ENCODE measurements around the gene MYH11. TPM values are rescaled to one million over a fixed set of nuclear protein-coding genes. Genes with fewer than 3 reads are reported as not detected.
A peak's percentile ranks its signal among the peaks of the same experiment; 100 is the strongest.

MYH11 gene
- total RNA-seq, 4 donors from 2014 or later = 121 to 1,349 (median 217) TPM

DNA sequence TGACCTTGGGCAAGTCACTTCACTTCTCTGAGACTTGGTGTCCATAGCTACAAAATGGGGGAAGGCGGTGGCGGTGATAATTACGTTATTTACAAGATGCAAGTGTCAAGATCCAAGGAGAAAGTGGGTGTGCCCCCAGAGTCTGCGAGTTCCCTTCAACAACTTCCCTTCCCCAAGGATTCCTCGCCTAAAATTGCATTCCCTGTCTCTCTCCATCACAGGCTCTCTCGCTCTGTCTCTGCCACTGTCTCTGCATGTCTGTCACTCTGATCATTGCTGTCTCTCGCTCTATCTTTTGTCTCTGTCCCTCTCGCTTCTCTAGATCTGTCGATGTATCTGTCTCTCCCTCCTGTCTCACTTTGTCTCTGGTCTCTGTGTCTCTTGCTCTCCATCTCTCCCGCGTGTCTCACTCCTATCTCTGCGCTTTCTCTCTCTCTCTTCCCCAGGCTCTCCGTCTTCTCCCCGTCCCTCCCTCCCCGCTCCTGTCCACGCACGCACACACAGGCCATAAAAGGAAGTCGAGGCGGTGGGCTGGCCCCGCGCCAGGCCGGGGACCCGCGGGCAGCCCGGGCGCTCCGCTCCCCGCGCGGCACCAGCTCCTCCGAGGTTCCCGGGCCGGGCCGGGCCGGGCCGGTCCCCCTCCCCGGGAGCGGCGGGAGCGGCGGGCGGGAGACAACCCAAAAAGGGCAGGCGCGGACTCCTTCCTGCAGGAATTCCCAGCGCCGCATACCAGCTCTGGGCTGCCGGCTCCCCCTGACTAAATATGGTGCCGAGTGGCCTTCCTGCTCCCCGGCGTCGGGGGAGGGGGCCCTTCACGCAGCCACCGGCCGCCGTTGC, 1.1 kb upstream of the MYH11 start:
- Histone ChIP-seq H3K27me3 (peaks cover 0 to 50% (median 5%) of the 10 kb centered on the region in 4 donors), H3K4me3 (peak overlapping the region; percentile 19 to 66 (median 38)), H3K9me3 (no peaks in the 10 kb centered on the region), H3K36me3 (no peaks in the 10 kb centered on the region), H3K4me1 (peaks cover 12 to 22% (median 16%) of the 10 kb centered on the region in 3 donors), H3K27ac (peak overlapping the region; percentile 66 to 88 (median 82))
- TF ChIP-seq POLR2A (IDR thresholded peaks at IDR 0.05) = peak in 1 of 4 donors; percentile 25
- TF ChIP-seq, protein P1, sequence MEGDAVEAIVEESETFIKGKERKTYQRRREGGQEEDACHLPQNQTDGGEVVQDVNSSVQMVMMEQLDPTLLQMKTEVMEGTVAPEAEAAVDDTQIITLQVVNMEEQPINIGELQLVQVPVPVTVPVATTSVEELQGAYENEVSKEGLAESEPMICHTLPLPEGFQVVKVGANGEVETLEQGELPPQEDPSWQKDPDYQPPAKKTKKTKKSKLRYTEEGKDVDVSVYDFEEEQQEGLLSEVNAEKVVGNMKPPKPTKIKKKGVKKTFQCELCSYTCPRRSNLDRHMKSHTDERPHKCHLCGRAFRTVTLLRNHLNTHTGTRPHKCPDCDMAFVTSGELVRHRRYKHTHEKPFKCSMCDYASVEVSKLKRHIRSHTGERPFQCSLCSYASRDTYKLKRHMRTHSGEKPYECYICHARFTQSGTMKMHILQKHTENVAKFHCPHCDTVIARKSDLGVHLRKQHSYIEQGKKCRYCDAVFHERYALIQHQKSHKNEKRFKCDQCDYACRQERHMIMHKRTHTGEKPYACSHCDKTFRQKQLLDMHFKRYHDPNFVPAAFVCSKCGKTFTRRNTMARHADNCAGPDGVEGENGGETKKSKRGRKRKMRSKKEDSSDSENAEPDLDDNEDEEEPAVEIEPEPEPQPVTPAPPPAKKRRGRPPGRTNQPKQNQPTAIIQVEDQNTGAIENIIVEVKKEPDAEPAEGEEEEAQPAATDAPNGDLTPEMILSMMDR (IDR thresholded peaks at IDR 0.05) = no peak
- intact Hi-C loops (cut with DNase I) = no loop called here
- WGBS, 2 donors = 1 to 2% methylated on average over 12 to 15 of the region's 55 CpGs
- no peak for DNase-seq

DNA sequence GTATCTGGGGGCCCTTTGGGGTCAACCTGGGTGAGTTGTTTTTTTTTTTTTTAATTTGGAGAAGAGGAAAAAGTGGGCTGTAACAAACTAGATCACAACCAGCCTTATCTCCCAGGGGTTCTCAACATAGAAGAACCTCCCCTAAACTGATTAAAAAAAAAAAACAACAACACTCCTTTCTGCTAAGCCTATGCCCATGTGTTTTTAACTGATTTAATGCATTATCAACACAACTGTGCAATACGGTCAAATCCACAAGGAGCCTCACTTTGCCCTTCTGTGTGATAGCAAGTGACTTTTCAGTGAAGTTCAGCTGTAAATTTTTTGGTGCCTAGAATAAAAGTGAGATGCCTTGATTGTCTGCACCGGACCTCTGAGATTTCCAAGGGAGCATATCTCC, 646 bp downstream of the MYH11 start:
- intact Hi-C loops (cut with DNase I) = no loop called here
- Histone ChIP-seq H3K4me1 (peaks cover 12 to 22% (median 16%) of the 10 kb centered on the region in 3 donors), H3K4me3 (peak overlapping the region; percentile 6 to 66 (median 38)), H3K27me3 (peaks cover 0 to 50% (median 5%) of the 10 kb centered on the region in 4 donors), H3K27ac (peak overlapping the region; percentile 28 to 88 (median 76)), H3K36me3 (no peaks in the 10 kb centered on the region), H3K9me3 (no peaks in the 10 kb centered on the region)
- DNase-seq = no peak
- WGBS, 2 donors = 44 to 53% methylated on average over 2 of the region's 2 CpGs
- TF ChIP-seq, protein P1 (IDR thresholded peaks at IDR 0.05) = no peak
- no peak for TF ChIP-seq POLR2A (IDR thresholded peaks at IDR 0.05)

- TF ChIP-seq POLR2A (IDR thresholded peaks at IDR 0.05) = no peak
- TF ChIP-seq, protein P1 (IDR thresholded peaks at IDR 0.05) = no peak
- peaks cover 0 to 50% (median 5%) of the 10 kb centered on the region in 4 donors for H3K27me3 ChIP-seq
- no peaks in the 10 kb centered on the region for H3K9me3 ChIP-seq
- DNase-seq = no peak
- H3K4me1 ChIP-seq = peaks cover 12 to 22% (median 16%) of the 10 kb centered on the region in 3 donors
- H3K4me3 ChIP-seq = peak overlapping the region; percentile 6 to 66 (median 38)
- H3K36me3 ChIP-seq = no peaks in the 10 kb centered on the region
- intact Hi-C loops (cut with DNase I) = no loop called here
- H3K27ac ChIP-seq = peak overlapping the region; percentile 28 to 88 (median 76)
- 20 to 41% methylated on average over 5 of the region's 5 CpGs for WGBS, 2 donors
Observed at GRCh38 chr16:15855704-15856003, 1.2 kb downstream of the MYH11 start.

DNA sequence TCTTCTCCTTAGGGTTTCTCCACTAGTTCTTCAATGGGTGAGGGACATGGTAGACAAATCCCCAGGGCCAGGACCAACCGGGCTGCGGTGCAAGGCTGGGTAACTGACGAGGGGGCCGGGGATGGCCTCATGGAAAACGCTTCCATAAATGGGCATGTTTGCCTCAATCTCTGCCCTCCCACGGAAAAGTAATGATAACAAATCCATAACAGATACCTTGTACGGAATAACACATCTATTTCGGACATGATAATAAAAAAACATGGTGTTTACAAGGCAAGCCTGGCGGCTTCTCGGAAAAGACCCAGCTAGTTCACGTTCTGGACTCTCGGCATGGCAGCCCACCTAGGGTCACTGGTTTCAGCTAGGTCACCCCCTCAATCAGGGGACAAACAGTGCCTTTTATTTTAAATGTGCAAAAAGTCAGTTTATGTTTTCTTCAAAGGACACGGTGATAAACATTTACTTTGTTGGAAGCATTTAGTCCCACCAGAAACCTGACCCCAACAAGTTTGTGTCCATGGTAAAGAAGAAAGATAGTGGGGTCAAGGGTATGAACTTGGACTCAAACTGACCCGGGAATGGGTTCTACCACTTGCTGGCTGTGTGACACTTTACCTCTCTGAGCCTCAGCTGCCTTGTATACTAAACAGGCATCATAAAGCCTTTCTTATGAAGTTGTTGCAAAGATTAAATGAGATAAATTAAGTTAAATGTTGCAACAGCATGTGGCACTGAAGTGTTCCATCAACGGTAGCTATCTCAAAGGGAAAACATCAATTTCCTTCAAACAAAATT, 1.7 kb downstream of the MYH11 start:
- intact Hi-C loops (cut with DNase I) = no loop called here
- no peaks in the 10 kb centered on the region for H3K9me3 ChIP-seq
- peaks cover 12 to 22% (median 16%) of the 10 kb centered on the region in 3 donors for H3K4me1 ChIP-seq
- TF ChIP-seq POLR2A (IDR thresholded peaks at IDR 0.05) = peak in 1 of 4 donors; percentile 35
- TF ChIP-seq, protein P1 (IDR thresholded peaks at IDR 0.05) = no peak
- peak overlapping the region; percentile 6 to 66 (median 38) for H3K4me3 ChIP-seq
- H3K27me3 ChIP-seq = peaks cover 0 to 50% (median 5%) of the 10 kb centered on the region in 4 donors
- DNase-seq = no peak
- H3K36me3 ChIP-seq = no peaks in the 10 kb centered on the region
- 46 to 55% methylated on average over 15 of the region's 15 CpGs for WGBS, 2 donors
- peak overlapping the region; percentile 28 to 88 (median 76) for H3K27ac ChIP-seq

Measured in esophagus squamous epithelium (tissue), 5 donors.